Cardiac fibroblast (primary cell): Measurements from ENCODE around the gene NKAIN2.
A peak's percentile ranks its signal among the peaks of the same experiment; 100 is the strongest.
"Not testable (repeated sequence)": the region's sequence is repeated elsewhere in the genome, so short reads cannot be mapped to it uniquely, and the experiment has no call there.

Source experiments
- DNase-seq, 2 donors: peaks; one replicate each; pipeline versions ENCODE4 v3.0.0 to v3.0.0-alpha.2; 2010; ENCODE audit warnings: low read depth in 2 of 2
- H3K4me3 ChIP-seq, 2 donors: replicated peaks in 1 of 2; 1 replicate in 1 of 2; 2 replicates in 1 of 2; pipeline ENCODE4 v1.5.1; 2011; ENCODE audit warnings: low read depth in 2 of 2, low read length in 2 of 2, mild to moderate bottlenecking in 2 of 2, moderate library complexity in 1 of 2
- CTCF ChIP-seq: IDR thresholded peaks from one replicate; pipeline ENCODE4 v1.5.1; 2011; ENCODE audit warnings: low read depth, mild to moderate bottlenecking, low read length, inconsistent platforms

Gene NKAIN2

GRCh38 chr6:123965894-123966293, 162.2 kb downstream of the NKAIN2 start:
- no peak for TF ChIP-seq CTCF
- no peak overlapping the region for H3K4me3 ChIP-seq
- DNase-seq, result peak in 1 of 2 donors; percentile 9

GRCh38 chr6:123966618-123967017, 163.0 kb downstream of the NKAIN2 start:
- TF ChIP-seq CTCF, result no peak
- no peak overlapping the region for H3K4me3 ChIP-seq
- no peak for DNase-seq

- H3K4me3 ChIP-seq, result no peak overlapping the region
- DNase-seq, result no peak
- no peak for TF ChIP-seq CTCF
Observed at GRCh38 chr6:123967905-123968304, 164.2 kb downstream of the NKAIN2 start.

- no peak for TF ChIP-seq CTCF
- no peak for DNase-seq
- no peak overlapping the region for H3K4me3 ChIP-seq
Observed at GRCh38 chr6:123972600-123973294, 169.1 kb downstream of the NKAIN2 start.

GRCh38 chr6:123980311-123980710, 176.6 kb downstream of the NKAIN2 start:
- DNase-seq, result no peak
- no peak overlapping the region for H3K4me3 ChIP-seq
- no peak for TF ChIP-seq CTCF

GRCh38 chr6:123986938-123987337, 183.3 kb downstream of the NKAIN2 start:
- DNase-seq, result no peak
- no peak for TF ChIP-seq CTCF
- no peak overlapping the region for H3K4me3 ChIP-seq

- not testable (repeated sequence) for DNase-seq, H3K4me3 ChIP-seq
Observed at GRCh38 chr6:123989918-123990317, 186.3 kb downstream of the NKAIN2 start.
